ENCODE results near the gene GTF3C4.

DNA sequence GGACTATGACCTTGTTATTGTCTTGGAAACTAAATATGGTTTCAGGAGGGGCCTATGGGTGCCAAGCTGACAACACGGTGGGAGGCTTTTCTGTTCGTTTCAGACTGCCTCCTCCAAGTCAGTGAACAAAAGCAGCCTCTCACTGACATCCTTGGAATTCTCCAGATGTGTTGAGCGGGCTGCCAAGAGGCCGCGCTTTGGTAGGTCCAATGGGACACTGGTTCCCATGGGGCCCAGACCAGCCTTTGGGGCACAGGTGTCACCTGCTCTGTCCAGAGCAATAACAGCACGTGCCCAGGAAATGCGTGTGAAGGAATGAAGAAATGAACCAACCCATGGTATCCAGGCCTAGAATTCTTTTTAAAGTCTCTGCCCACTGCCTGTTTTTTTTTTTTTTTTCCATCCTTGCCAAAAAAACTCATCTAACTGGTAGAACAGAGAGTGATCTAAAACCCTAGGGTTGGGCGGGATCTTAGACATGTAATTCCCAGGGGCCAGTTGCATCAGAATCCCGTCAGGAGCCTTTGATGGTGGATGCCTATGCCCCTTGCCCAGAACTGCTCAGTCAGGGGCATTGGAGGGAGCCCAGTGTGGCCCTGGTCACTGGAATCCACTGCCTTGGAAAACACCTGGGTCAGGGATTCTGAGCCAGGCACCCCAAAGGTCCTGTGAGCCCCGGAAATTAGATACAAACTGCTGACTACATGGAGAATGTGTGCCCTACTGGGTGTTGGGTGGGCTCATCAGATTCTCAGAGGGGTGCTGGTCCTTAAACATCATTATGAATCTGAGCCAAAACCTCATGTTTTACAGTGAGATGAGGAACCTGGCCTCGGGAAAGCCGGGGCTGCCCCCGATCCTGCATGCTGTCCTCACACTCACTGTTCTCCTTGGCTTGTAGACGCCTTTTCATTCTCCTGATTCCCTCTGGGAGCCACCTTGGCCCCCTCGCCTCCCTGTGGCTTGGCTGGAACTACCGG is 60.1 kb downstream of the GTF3C4 start:
- no peak for TF ChIP-seq POLR2AphosphoS5 (IDR thresholded peaks at IDR 0.05; ENCODE audit: low read length)
- TF ChIP-seq ZNF207 (IDR thresholded peaks at IDR 0.05; ENCODE audit: borderline replicate concordance): no peak
- TF ChIP-seq MTA2 (IDR thresholded peaks at IDR 0.05; ENCODE audit: low read depth): no peak
- TF ChIP-seq, protein P1, sequence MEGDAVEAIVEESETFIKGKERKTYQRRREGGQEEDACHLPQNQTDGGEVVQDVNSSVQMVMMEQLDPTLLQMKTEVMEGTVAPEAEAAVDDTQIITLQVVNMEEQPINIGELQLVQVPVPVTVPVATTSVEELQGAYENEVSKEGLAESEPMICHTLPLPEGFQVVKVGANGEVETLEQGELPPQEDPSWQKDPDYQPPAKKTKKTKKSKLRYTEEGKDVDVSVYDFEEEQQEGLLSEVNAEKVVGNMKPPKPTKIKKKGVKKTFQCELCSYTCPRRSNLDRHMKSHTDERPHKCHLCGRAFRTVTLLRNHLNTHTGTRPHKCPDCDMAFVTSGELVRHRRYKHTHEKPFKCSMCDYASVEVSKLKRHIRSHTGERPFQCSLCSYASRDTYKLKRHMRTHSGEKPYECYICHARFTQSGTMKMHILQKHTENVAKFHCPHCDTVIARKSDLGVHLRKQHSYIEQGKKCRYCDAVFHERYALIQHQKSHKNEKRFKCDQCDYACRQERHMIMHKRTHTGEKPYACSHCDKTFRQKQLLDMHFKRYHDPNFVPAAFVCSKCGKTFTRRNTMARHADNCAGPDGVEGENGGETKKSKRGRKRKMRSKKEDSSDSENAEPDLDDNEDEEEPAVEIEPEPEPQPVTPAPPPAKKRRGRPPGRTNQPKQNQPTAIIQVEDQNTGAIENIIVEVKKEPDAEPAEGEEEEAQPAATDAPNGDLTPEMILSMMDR (IDR thresholded peaks at IDR 0.05 in 2 of 3, conservative IDR thresholded peaks at IDR 0.05 in 1 of 3; ENCODE audit: control insufficient read depth in 2 of 3, extremely low read depth in 1 of 3, insufficient read depth in 1 of 3, low read depth in 3 of 3, low read length in 3 of 3): no peak
- no peak for TF ChIP-seq PML (IDR thresholded peaks at IDR 0.05; ENCODE audit: low read length)
- no peak for TF ChIP-seq EP300 (IDR thresholded peaks at IDR 0.05; ENCODE audit: borderline replicate concordance in 1 of 2, control insufficient read depth in 1 of 2, low read depth in 2 of 2, low read length in 2 of 2)
- TF ChIP-seq RAD21 (IDR thresholded peaks at IDR 0.05; ENCODE audit: insufficient read depth, low read depth, low read length): no peak
- no peak for TF ChIP-seq POLR2A (IDR thresholded peaks at IDR 0.05; ENCODE audit: low read depth, low read length)
- no peak for TF ChIP-seq EZH2 (IDR thresholded peaks at IDR 0.05; ENCODE audit: borderline replicate concordance, control insufficient read depth, low read depth, low read length)
- no peak for TF ChIP-seq CREB1 (IDR thresholded peaks at IDR 0.05; ENCODE audit: low read depth)
